Fibroblast of lung (primary cell): ENCODE measurements around the gene SLC34A3. TPM values are rescaled to one million over a fixed set of nuclear protein-coding genes. Genes with fewer than 3 reads are reported as not detected.

Source experiments
- DNase-seq, 2 donors: peaks; one replicate each; pipeline versions ENCODE4 v3.0.0 to v3.0.0-alpha.2; 2010; ENCODE audit warnings: low read depth in 2 of 2
- H2AFZ ChIP-seq: 2 replicates; pipeline ENCODE4 v1.5.1; 2012; ENCODE audit warnings: low read length, control low read depth, inconsistent platforms
- H3K27ac ChIP-seq: 2 replicates; pipeline ENCODE4 v1.5.1; 2011; ENCODE audit warnings: low read length, control low read depth; ENCODE audit not compliant: insufficient read depth
- H3K27me3 ChIP-seq: 2 replicates; pipeline ENCODE4 v1.5.1; 2011; ENCODE audit warnings: mild to moderate bottlenecking, low read length; ENCODE audit not compliant: control insufficient read depth, insufficient read depth
- H3K36me3 ChIP-seq: 2 replicates; pipeline ENCODE4 v1.5.1; 2011; ENCODE audit warnings: low read length; ENCODE audit not compliant: control insufficient read depth, insufficient read depth
- H3K4me1 ChIP-seq: 2 replicates; pipeline ENCODE4 v1.5.1; 2011; ENCODE audit warnings: low read length; ENCODE audit not compliant: control insufficient read depth, insufficient read depth; ENCODE audit errors: extremely low read depth
- H3K4me2 ChIP-seq: 2 replicates; pipeline ENCODE4 v1.5.1; 2011; ENCODE audit warnings: low read length, control low read depth; ENCODE audit not compliant: insufficient read depth; ENCODE audit errors: extremely low read depth
- H3K4me3 ChIP-seq, 4 experiments: fragments of 200-600 bp in 1 of 4; sonication (generic) in 1 of 4; replicated peaks in 1 of 4; 2 replicates each; pipeline ENCODE4 v1.5.1; 2011 to 2016; ENCODE audit warnings: low read length in 4 of 4, low read depth in 3 of 4, mild to moderate bottlenecking in 3 of 4, control low read depth in 2 of 4, inconsistent platforms in 1 of 4, mixed read lengths in 1 of 4; ENCODE audit not compliant: insufficient read depth in 1 of 4; ENCODE audit errors: control extremely low read depth in 1 of 4
- H3K79me2 ChIP-seq: 2 replicates; pipeline ENCODE4 v1.5.1; 2012; ENCODE audit warnings: mild to moderate bottlenecking, low read length, inconsistent platforms; ENCODE audit not compliant: control insufficient read depth, insufficient read depth
- H3K9ac ChIP-seq: 2 replicates; pipeline ENCODE4 v1.5.1; 2011; ENCODE audit warnings: mild to moderate bottlenecking, low read length, control low read depth; ENCODE audit not compliant: insufficient read depth
- H3K9me3 ChIP-seq: 2 replicates; pipeline ENCODE4 v1.5.1; 2012; ENCODE audit warnings: low read depth, low read length; ENCODE audit not compliant: control insufficient read depth, insufficient read depth
- H4K20me1 ChIP-seq: 2 replicates; pipeline ENCODE4 v1.5.1; 2011; ENCODE audit warnings: low read length; ENCODE audit not compliant: control insufficient read depth, insufficient read depth; ENCODE audit errors: extremely low read depth
- CTCF ChIP-seq, 2 donors: IDR thresholded peaks in 1 of 2; conservative IDR thresholded peaks in 1 of 2; 1 replicate in 1 of 2; 2 replicates in 1 of 2; pipeline ENCODE4 v1.5.1; 2011 to 2012; ENCODE audit warnings: low read length in 2 of 2, control low read depth in 1 of 2, inconsistent platforms in 1 of 2, low read depth in 1 of 2, mild to moderate bottlenecking in 1 of 2
- EZH2 ChIP-seq: IDR thresholded peaks from 2 replicates; pipeline ENCODE4 v1.5.1; 2012; ENCODE audit warnings: low read length, control low read depth, mild to moderate bottlenecking; ENCODE audit errors: missing control alignments
- polyA plus RNA-seq, 2 donors: library from polyadenylated mRNA; depleted of rRNA in 1 of 2; stranded (reverse) in 1 of 2; unstranded in 1 of 2; fragments of >200 nt; gene quantifications; 2 replicates each; pipeline ENCODE4 v1.2.1, GENCODE V29; 2011 to 2012; ENCODE audit warnings: missing spikeins in 1 of 2
- total RNA-seq: library from RNA; depleted of rRNA; stranded (reverse); fragments of >200 nt; gene quantifications from 2 replicates; pipeline ENCODE4 v1.2.1, GENCODE V29; 2014

The SLC34A3 gene
- total and polyA plus RNA-seq, 2 donors (not counting 1 experiment from before 2014, with no cell fraction given): not detected

- Histone ChIP-seq H3K4me1 (peaks cover 21% of the 10 kb centered on the region), H4K20me1 (no peaks in the 10 kb centered on the region), H3K36me3 (peaks cover 29% of the 10 kb centered on the region), H3K27me3 (no peaks in the 10 kb centered on the region), H3K79me2 (no peaks in the 10 kb centered on the region), H3K4me3 (no peak overlapping the region), H3K27ac (no peak overlapping the region), H3K4me2 (no peak overlapping the region), H3K9me3 (no peaks in the 10 kb centered on the region), H2AFZ (no peak overlapping the region), H3K9ac (no peak overlapping the region)
- no peak for DNase-seq
- TF ChIP-seq CTCF (conservative IDR thresholded peaks at IDR 0.05 in 1 of 2, IDR thresholded peaks at IDR 0.05 in 1 of 2; ENCODE audit: low read depth in 1 of 2, low read length in 2 of 2): no peak
- no peak for TF ChIP-seq EZH2
Observed at GRCh38 chr9:137272241-137273094, 41.8 kb downstream of the SLC34A3 start.

GRCh38 chr9:137273095-137273490 lies 42.4 kb downstream of the SLC34A3 start:
- no peaks in the 10 kb centered on the region for H3K9me3 ChIP-seq
- no peaks in the 10 kb centered on the region for H3K79me2 ChIP-seq
- H3K36me3 ChIP-seq: peaks cover 27% of the 10 kb centered on the region
- H3K4me1 ChIP-seq: peaks cover 21% of the 10 kb centered on the region
- no peak overlapping the region for H3K27ac ChIP-seq
- no peak for DNase-seq
- no peaks in the 10 kb centered on the region for H3K27me3 ChIP-seq
- no peak overlapping the region for H3K9ac ChIP-seq
- H3K4me2 ChIP-seq: no peak overlapping the region
- no peak for TF ChIP-seq CTCF (conservative IDR thresholded peaks at IDR 0.05 in 1 of 2, IDR thresholded peaks at IDR 0.05 in 1 of 2; ENCODE audit: low read depth in 1 of 2, low read length in 2 of 2)
- no peak for TF ChIP-seq EZH2
- no peak overlapping the region for H3K4me3 ChIP-seq
- H4K20me1 ChIP-seq: no peaks in the 10 kb centered on the region
- no peak overlapping the region for H2AFZ ChIP-seq

GRCh38 chr9:137273611-137274320 lies 43.1 kb downstream of the SLC34A3 start:
- Histone ChIP-seq H3K36me3 (peaks cover 27% of the 10 kb centered on the region), H3K4me3 (no peak overlapping the region), H3K9ac (no peak overlapping the region), H4K20me1 (no peaks in the 10 kb centered on the region), H2AFZ (no peak overlapping the region), H3K27ac (no peak overlapping the region), H3K79me2 (peaks cover 4% of the 10 kb centered on the region), H3K27me3 (no peaks in the 10 kb centered on the region), H3K9me3 (no peaks in the 10 kb centered on the region), H3K4me2 (no peak overlapping the region), H3K4me1 (peaks cover 18% of the 10 kb centered on the region)
- TF ChIP-seq CTCF (conservative IDR thresholded peaks at IDR 0.05 in 1 of 2, IDR thresholded peaks at IDR 0.05 in 1 of 2; ENCODE audit: low read depth in 1 of 2, low read length in 2 of 2): no peak
- no peak for TF ChIP-seq EZH2
- no peak for DNase-seq
